Measurements from ENCODE around the gene WDR75. TPM values are rescaled to one million over a fixed set of nuclear protein-coding genes. Genes with fewer than 3 reads are reported as not detected.

WDR75 gene
- total RNA-seq, 5 donors from 2014 or later (not counting 1 experiment from before 2014, with no cell fraction given) = 44.4 to 61.7 (median 49.7) TPM

- no peaks in the 10 kb centered on the region for H3K27me3 Mint-ChIP-seq
- no peak for DNase-seq
- H3K27ac Mint-ChIP-seq = no peak overlapping the region
- Histone ChIP-seq H3K4me3 (ENCODE audit: control insufficient read depth in 1 of 2, extremely low read depth in 1 of 2, low read length in 1 of 2) (no peak overlapping the region), H3K4me1 (ENCODE audit: control insufficient read depth in 1 of 2, extremely low read depth in 1 of 2, insufficient read depth in 2 of 2, low read length in 2 of 2) (peaks cover 9 to 23% of the 10 kb centered on the region in 2 experiments), H3K27ac (ENCODE audit: low read length) (no peak overlapping the region), H3K36me3 (ENCODE audit: control insufficient read depth in 2 of 2, extremely low read depth in 1 of 2, insufficient read depth in 1 of 2, low read length in 1 of 2) (peaks cover 6 to 15% of the 10 kb centered on the region in 2 donors), H3K9me3 (no peaks in the 10 kb centered on the region), H3K27me3 (replicated peaks in 1 of 2; ENCODE audit: control insufficient read depth in 2 of 2, extremely low read depth in 1 of 2, insufficient read depth in 2 of 2, low read length in 1 of 2) (no peaks in the 10 kb centered on the region)
- peaks cover 26% of the 10 kb centered on the region for H3K36me3 Mint-ChIP-seq
- no peak overlapping the region for H3K4me3 Mint-ChIP-seq
- ATAC-seq (replicated peaks in 1 of 4) = no peak
- ChIA-PET CTCF (interaction anchor here (0.6 to 1.7 kb wide), 2 partner anchors 12 to 1107 kb away, joined by 4 to 7 read pairs; no protein-coding TSS in a partner anchor), POLR2A (interaction anchor here in 1 of 2 donors (0.7 kb wide), 1 partner anchor 11 kb away, joined by 3 read pairs; no protein-coding TSS in a partner anchor)
- H3K9me3 Mint-ChIP-seq = no peaks in the 10 kb centered on the region
- no CpG with 5 or more reads among the region's 1 CpG for WGBS (ENCODE audit: insufficient coverage)
- peaks cover 20 to 39% (median 31%) of the 10 kb centered on the region in 3 donors for H3K4me1 Mint-ChIP-seq
These were observed 3.0 kb downstream of the WDR75 start for GRCh38 chr2:189444322-189444721.

- CTCF ChIA-PET = no interaction called here
- Histone ChIP-seq H3K27ac (ENCODE audit: low read length) (no peak overlapping the region), H3K27me3 (replicated peaks in 1 of 2; ENCODE audit: control insufficient read depth in 2 of 2, extremely low read depth in 1 of 2, insufficient read depth in 2 of 2, low read length in 1 of 2) (no peaks in the 10 kb centered on the region), H3K4me3 (ENCODE audit: control insufficient read depth in 1 of 2, extremely low read depth in 1 of 2, low read length in 1 of 2) (no peak overlapping the region), H3K36me3 (ENCODE audit: control insufficient read depth in 2 of 2, extremely low read depth in 1 of 2, insufficient read depth in 1 of 2, low read length in 1 of 2) (peaks cover 6 to 32% of the 10 kb centered on the region in 2 donors), H3K9me3 (no peaks in the 10 kb centered on the region), H3K4me1 (ENCODE audit: control insufficient read depth in 1 of 2, extremely low read depth in 1 of 2, insufficient read depth in 2 of 2, low read length in 2 of 2) (peaks cover 9 to 21% of the 10 kb centered on the region in 2 experiments)
- WGBS (ENCODE audit: insufficient coverage) = 67% methylated on average over 2 of the region's 2 CpGs
- Mint-ChIP-seq H3K36me3 (peaks cover 40% of the 10 kb centered on the region), H3K9me3 (no peaks in the 10 kb centered on the region), H3K4me1 (peaks cover 18 to 27% (median 22%) of the 10 kb centered on the region in 3 donors), H3K27ac (peak overlapping the region in 1 of 2 donors; percentile 9), H3K27me3 (no peaks in the 10 kb centered on the region), H3K4me3 (no peak overlapping the region)
- ATAC-seq (replicated peaks in 1 of 4) = no peak
- POLR2A ChIA-PET = interaction anchor here in 1 of 2 donors (0.6 to 1.2 kb wide), 2 partner anchors 15 to 68 kb away, joined by 3 read pairs; no protein-coding TSS in a partner anchor
- DNase-seq = no peak
These were observed 5.5 kb downstream of the WDR75 start for GRCh38 chr2:189446780-189447179.

- ATAC-seq (replicated peaks in 1 of 4) (no peak), DNase-seq (no peak)
- POLR2A ChIA-PET = interaction anchor here in 1 of 2 donors (0.7 kb wide), 1 partner anchor 23 kb away, joined by 3 read pairs; no protein-coding TSS in a partner anchor
- no peak overlapping the region for H3K27ac ChIP-seq (ENCODE audit: low read length)
- CTCF ChIA-PET = interaction anchor here in 1 of 2 donors (0.6 kb wide), 1 partner anchor 928 kb away, joined by 3 read pairs; no protein-coding TSS in a partner anchor
- WGBS (ENCODE audit: insufficient coverage) = no CpG with 5 or more reads among the region's 2 CpGs
- H3K4me3 ChIP-seq (ENCODE audit: control insufficient read depth in 1 of 2, extremely low read depth in 1 of 2, low read length in 1 of 2) = no peak overlapping the region
- Mint-ChIP-seq H3K27ac (no peak overlapping the region), H3K9me3 (no peaks in the 10 kb centered on the region), H3K36me3 (peaks cover 50% of the 10 kb centered on the region), H3K4me1 (peaks cover 0 to 4% (median 2%) of the 10 kb centered on the region in 3 donors), H3K4me3 (no peak overlapping the region), H3K27me3 (no peaks in the 10 kb centered on the region)
- H3K4me1 ChIP-seq (ENCODE audit: control insufficient read depth in 1 of 2, extremely low read depth in 1 of 2, insufficient read depth in 2 of 2, low read length in 2 of 2) = no peaks in the 10 kb centered on the region
- H3K9me3 ChIP-seq = no peaks in the 10 kb centered on the region
- peaks cover 6 to 79% of the 10 kb centered on the region in 2 donors for H3K36me3 ChIP-seq (ENCODE audit: control insufficient read depth in 2 of 2, extremely low read depth in 1 of 2, insufficient read depth in 1 of 2, low read length in 1 of 2)
- no peaks in the 10 kb centered on the region for H3K27me3 ChIP-seq (replicated peaks in 1 of 2; ENCODE audit: control insufficient read depth in 2 of 2, extremely low read depth in 1 of 2, insufficient read depth in 2 of 2, low read length in 1 of 2)
These were observed 12.7 kb downstream of the WDR75 start for GRCh38 chr2:189454009-189454408.

GRCh38 chr2:189465076-189465475, 23.8 kb downstream of the WDR75 start:
- H3K4me3 Mint-ChIP-seq = no peak overlapping the region
- Histone ChIP-seq H3K27me3 (replicated peaks in 1 of 2; ENCODE audit: control insufficient read depth in 2 of 2, extremely low read depth in 1 of 2, insufficient read depth in 2 of 2, low read length in 1 of 2) (no peaks in the 10 kb centered on the region), H3K4me1 (ENCODE audit: control insufficient read depth in 1 of 2, extremely low read depth in 1 of 2, insufficient read depth in 2 of 2, low read length in 2 of 2) (no peaks in the 10 kb centered on the region), H3K4me3 (ENCODE audit: control insufficient read depth in 1 of 2, extremely low read depth in 1 of 2, low read length in 1 of 2) (no peak overlapping the region), H3K36me3 (ENCODE audit: control insufficient read depth in 2 of 2, extremely low read depth in 1 of 2, insufficient read depth in 1 of 2, low read length in 1 of 2) (peaks cover 0 to 92% of the 10 kb centered on the region in 2 donors), H3K27ac (ENCODE audit: low read length) (no peak overlapping the region), H3K9me3 (no peaks in the 10 kb centered on the region)
- POLR2A ChIA-PET = no interaction called here
- DNase-seq (no peak), ATAC-seq (replicated peaks in 1 of 4) (no peak)
- H3K4me1 Mint-ChIP-seq = peaks cover 0 to 4% (median 0%) of the 10 kb centered on the region in 3 donors
- H3K27ac Mint-ChIP-seq = no peak overlapping the region
- peaks cover 62% of the 10 kb centered on the region for H3K36me3 Mint-ChIP-seq
- CTCF ChIA-PET = interaction anchor here (0.7 to 1.3 kb wide), 4 partner anchors 8 to 606 kb away, joined by 3 to 5 read pairs (median 3); no protein-coding TSS in a partner anchor
- WGBS (ENCODE audit: insufficient coverage) = no CpG with 5 or more reads among the region's 1 CpG
- H3K27me3 Mint-ChIP-seq = no peaks in the 10 kb centered on the region
- no peaks in the 10 kb centered on the region for H3K9me3 Mint-ChIP-seq

- Mint-ChIP-seq H3K4me3 (no peak overlapping the region), H3K36me3 (peaks cover 60% of the 10 kb centered on the region), H3K27me3 (no peaks in the 10 kb centered on the region), H3K27ac (no peak overlapping the region), H3K4me1 (peaks cover 0 to 4% (median 0%) of the 10 kb centered on the region in 3 donors), H3K9me3 (no peaks in the 10 kb centered on the region)
- no peaks in the 10 kb centered on the region for H3K4me1 ChIP-seq (ENCODE audit: control insufficient read depth in 1 of 2, extremely low read depth in 1 of 2, insufficient read depth in 2 of 2, low read length in 2 of 2)
- H3K36me3 ChIP-seq (ENCODE audit: control insufficient read depth in 2 of 2, extremely low read depth in 1 of 2, insufficient read depth in 1 of 2, low read length in 1 of 2) = peaks cover 0 to 91% of the 10 kb centered on the region in 2 donors
- CTCF ChIA-PET = interaction anchor here (0.7 to 1.3 kb wide), 3 partner anchors 9 to 605 kb away, joined by 3 read pairs; no protein-coding TSS in a partner anchor
- POLR2A ChIA-PET = no interaction called here
- DNase-seq (no peak), ATAC-seq (replicated peaks in 1 of 4) (no peak)
- WGBS (ENCODE audit: insufficient coverage) = 100% methylated on average over 1 of the region's 3 CpGs
- no peak overlapping the region for H3K4me3 ChIP-seq (ENCODE audit: control insufficient read depth in 1 of 2, extremely low read depth in 1 of 2, low read length in 1 of 2)
- H3K27me3 ChIP-seq (replicated peaks in 1 of 2; ENCODE audit: control insufficient read depth in 2 of 2, extremely low read depth in 1 of 2, insufficient read depth in 2 of 2, low read length in 1 of 2) = no peaks in the 10 kb centered on the region
- H3K27ac ChIP-seq (ENCODE audit: low read length) = no peak overlapping the region
- no peaks in the 10 kb centered on the region for H3K9me3 ChIP-seq
These were observed 24.2 kb downstream of the WDR75 start for GRCh38 chr2:189465478-189465877.

- H3K4me1 Mint-ChIP-seq = peaks cover 0 to 4% (median 0%) of the 10 kb centered on the region in 3 donors
- no peak overlapping the region for H3K4me3 Mint-ChIP-seq
- CTCF ChIA-PET = interaction anchor here in 1 of 2 donors (1.0 kb wide), 1 partner anchor 17 kb away, joined by 3 read pairs; no protein-coding TSS in a partner anchor
- Histone ChIP-seq H3K27me3 (replicated peaks in 1 of 2; ENCODE audit: control insufficient read depth in 2 of 2, extremely low read depth in 1 of 2, insufficient read depth in 2 of 2, low read length in 1 of 2) (no peaks in the 10 kb centered on the region), H3K36me3 (ENCODE audit: control insufficient read depth in 2 of 2, extremely low read depth in 1 of 2, insufficient read depth in 1 of 2, low read length in 1 of 2) (peaks cover 0 to 91% of the 10 kb centered on the region in 2 donors), H3K4me3 (ENCODE audit: control insufficient read depth in 1 of 2, extremely low read depth in 1 of 2, low read length in 1 of 2) (no peak overlapping the region), H3K27ac (ENCODE audit: low read length) (no peak overlapping the region), H3K9me3 (no peaks in the 10 kb centered on the region), H3K4me1 (ENCODE audit: control insufficient read depth in 1 of 2, extremely low read depth in 1 of 2, insufficient read depth in 2 of 2, low read length in 2 of 2) (no peaks in the 10 kb centered on the region)
- no peaks in the 10 kb centered on the region for H3K9me3 Mint-ChIP-seq
- DNase-seq = no peak
- H3K27me3 Mint-ChIP-seq = no peaks in the 10 kb centered on the region
- no CpG with 5 or more reads among the region's 4 CpGs for WGBS (ENCODE audit: insufficient coverage)
- no peak overlapping the region for H3K27ac Mint-ChIP-seq
- POLR2A ChIA-PET = interaction anchor here in 1 of 2 donors (0.5 kb wide), 1 partner anchor 123 kb away, joined by 3 read pairs; no protein-coding TSS in a partner anchor
- ATAC-seq (replicated peaks in 1 of 4) = no peak
- peaks cover 63% of the 10 kb centered on the region for H3K36me3 Mint-ChIP-seq
These were observed 24.8 kb downstream of the WDR75 start for GRCh38 chr2:189466046-189466445.

Data from T-cell (primary cell).